Measurements from ENCODE around the gene FLT1. TPM values are rescaled to one million over a fixed set of nuclear protein-coding genes. Genes with fewer than 3 reads are reported as not detected.

Gene FLT1
- total and polyA plus RNA-seq, 2 of the 13 experiments (the other 11 are each of a cell fraction or from before 2014, with no cell fraction given): 0.02 TPM; not detected in 1

DNA sequence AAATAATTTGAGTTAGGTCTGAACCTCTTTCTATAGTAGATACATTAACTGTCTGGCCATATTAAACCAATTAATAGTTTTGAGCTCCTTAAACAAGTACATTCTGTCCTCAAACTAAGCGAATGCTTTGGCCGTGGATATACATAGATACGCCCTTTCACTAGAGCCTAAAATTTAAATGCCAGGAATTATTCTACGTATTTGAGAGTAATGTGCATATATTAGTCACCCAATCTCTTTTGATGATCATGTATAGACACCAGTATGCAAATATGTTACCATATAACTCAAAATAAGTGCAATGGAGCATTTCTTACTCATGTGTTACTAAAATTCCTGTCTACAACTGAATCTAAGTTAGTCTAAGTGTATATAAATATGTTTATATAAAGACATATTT, 70.4 kb downstream of the FLT1 start:
- Histone ChIP-seq H3K36me3 (replicated peaks in 1 of 2; ENCODE audit: control insufficient read depth in 1 of 2, insufficient read depth in 2 of 2, low read length in 2 of 2) (no peaks in the 10 kb centered on the region), H3K79me2 (ENCODE audit: insufficient read depth, low read length) (no peaks in the 10 kb centered on the region), H3K9ac (ENCODE audit: insufficient read depth, low read depth, low read length) (no peak overlapping the region), H3K27ac (ENCODE audit: extremely low read length, insufficient read depth, low read length) (no peak overlapping the region), H3K4me1 (ENCODE audit: insufficient read depth, low read length) (no peaks in the 10 kb centered on the region), H3K4me2 (ENCODE audit: low read depth, low read length) (no peak overlapping the region), H4K20me1 (ENCODE audit: insufficient read depth, low read length) (no peaks in the 10 kb centered on the region), H3K9me3 (ENCODE audit: low read length) (no peaks in the 10 kb centered on the region), H3K27me3 (ENCODE audit: control insufficient read depth in 1 of 2, insufficient read depth in 2 of 2, low read length in 2 of 2) (no peaks in the 10 kb centered on the region), H3K4me3 (replicated peaks in 1 of 3; ENCODE audit: insufficient read depth in 1 of 3, low read depth in 2 of 3, low read length in 3 of 3) (no peak overlapping the region), H2AFZ (ENCODE audit: low read length) (no peak overlapping the region)
- in situ Hi-C loops (cut with HindIII; ENCODE audit: extremely low pct_ligation_motif_present, low pct_unique_long_range_greater_than_20kb) (no loop called here), intact Hi-C loops (cut with micrococcal nuclease; ENCODE audit: unreplicated experiment) (no loop called here)
- FAIRE-seq (no peak), DNase-seq (ENCODE audit: low spot score) (no peak), ATAC-seq (no peak)
- POLR2A ChIA-PET: no interaction called here
- BruUV-seq (replicated peaks): no TSS peak
- 65% methylated on average over 4 of the region's 4 CpGs for WGBS (ENCODE audit: low lambda C conversion rate)
- CTCF ChIA-PET (ENCODE audit: low intra/inter-chr PET ratio, low total read pairs): no interaction called here
- TF ChIP-seq MTA3 (CRISPR knock-in tag; IDR thresholded peaks at IDR 0.05) (no peak), DMAP1 (CRISPR knock-in tag; IDR thresholded peaks at IDR 0.05) (no peak), ZSCAN20 (CRISPR knock-in tag; IDR thresholded peaks at IDR 0.05; ENCODE audit: borderline replicate concordance) (no peak), TSC22D2 (CRISPR knock-in tag; IDR thresholded peaks at IDR 0.05; ENCODE audit: borderline replicate concordance) (no peak), ZNF441 (CRISPR knock-in tag; IDR thresholded peaks at IDR 0.05; ENCODE audit: borderline replicate concordance) (no peak), ZNF292 (CRISPR knock-in tag; IDR thresholded peaks at IDR 0.05; ENCODE audit: borderline replicate concordance, low read depth) (no peak)

DNA sequence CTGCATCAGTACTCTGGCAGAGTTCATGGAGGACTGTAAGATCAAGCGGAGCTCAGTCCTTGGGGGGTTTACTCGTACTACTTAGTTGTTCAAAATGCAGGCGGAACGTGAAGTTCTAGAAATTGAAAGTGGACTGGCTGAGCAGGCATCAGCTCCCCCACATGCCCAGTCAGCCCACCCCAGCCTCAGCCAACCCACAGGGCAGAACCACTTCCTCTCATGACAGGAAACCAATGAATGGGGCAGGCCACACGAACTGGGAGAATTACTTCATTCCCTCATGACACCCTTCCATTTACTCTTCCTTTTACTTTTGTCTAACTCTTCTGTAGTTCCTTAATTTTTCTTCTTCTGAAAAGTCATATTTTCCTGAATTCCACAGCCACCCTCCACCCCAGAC, 71.9 kb downstream of the FLT1 start:
- DNase-seq (ENCODE audit: low spot score) (no peak), ATAC-seq (no peak), FAIRE-seq (no peak)
- Histone ChIP-seq H3K9me3 (ENCODE audit: low read length) (no peaks in the 10 kb centered on the region), H2AFZ (ENCODE audit: low read length) (no peak overlapping the region), H3K4me3 (replicated peaks in 1 of 3; ENCODE audit: insufficient read depth in 1 of 3, low read depth in 2 of 3, low read length in 3 of 3) (no peak overlapping the region), H4K20me1 (ENCODE audit: insufficient read depth, low read length) (no peaks in the 10 kb centered on the region), H3K79me2 (ENCODE audit: insufficient read depth, low read length) (no peaks in the 10 kb centered on the region), H3K36me3 (replicated peaks in 1 of 2; ENCODE audit: control insufficient read depth in 1 of 2, insufficient read depth in 2 of 2, low read length in 2 of 2) (no peaks in the 10 kb centered on the region), H3K4me2 (ENCODE audit: low read depth, low read length) (no peak overlapping the region), H3K9ac (ENCODE audit: insufficient read depth, low read depth, low read length) (no peak overlapping the region), H3K27me3 (ENCODE audit: control insufficient read depth in 1 of 2, insufficient read depth in 2 of 2, low read length in 2 of 2) (no peaks in the 10 kb centered on the region), H3K27ac (ENCODE audit: extremely low read length, insufficient read depth, low read length) (no peak overlapping the region), H3K4me1 (ENCODE audit: insufficient read depth, low read length) (no peaks in the 10 kb centered on the region)
- TF ChIP-seq ZNF780A (CRISPR knock-in tag; IDR thresholded peaks at IDR 0.05): no peak
- TF ChIP-seq ZNF7 (CRISPR knock-in tag; IDR thresholded peaks at IDR 0.05): no peak
- no peak for TF ChIP-seq ZNF207 (IDR thresholded peaks at IDR 0.05; ENCODE audit: borderline replicate concordance)
- TF ChIP-seq PAF1 (CRISPR knock-in tag; IDR thresholded peaks at IDR 0.05): no peak
- TF ChIP-seq ZNF24 (IDR thresholded peaks at IDR 0.05): no peak
- TF ChIP-seq, protein P1, sequence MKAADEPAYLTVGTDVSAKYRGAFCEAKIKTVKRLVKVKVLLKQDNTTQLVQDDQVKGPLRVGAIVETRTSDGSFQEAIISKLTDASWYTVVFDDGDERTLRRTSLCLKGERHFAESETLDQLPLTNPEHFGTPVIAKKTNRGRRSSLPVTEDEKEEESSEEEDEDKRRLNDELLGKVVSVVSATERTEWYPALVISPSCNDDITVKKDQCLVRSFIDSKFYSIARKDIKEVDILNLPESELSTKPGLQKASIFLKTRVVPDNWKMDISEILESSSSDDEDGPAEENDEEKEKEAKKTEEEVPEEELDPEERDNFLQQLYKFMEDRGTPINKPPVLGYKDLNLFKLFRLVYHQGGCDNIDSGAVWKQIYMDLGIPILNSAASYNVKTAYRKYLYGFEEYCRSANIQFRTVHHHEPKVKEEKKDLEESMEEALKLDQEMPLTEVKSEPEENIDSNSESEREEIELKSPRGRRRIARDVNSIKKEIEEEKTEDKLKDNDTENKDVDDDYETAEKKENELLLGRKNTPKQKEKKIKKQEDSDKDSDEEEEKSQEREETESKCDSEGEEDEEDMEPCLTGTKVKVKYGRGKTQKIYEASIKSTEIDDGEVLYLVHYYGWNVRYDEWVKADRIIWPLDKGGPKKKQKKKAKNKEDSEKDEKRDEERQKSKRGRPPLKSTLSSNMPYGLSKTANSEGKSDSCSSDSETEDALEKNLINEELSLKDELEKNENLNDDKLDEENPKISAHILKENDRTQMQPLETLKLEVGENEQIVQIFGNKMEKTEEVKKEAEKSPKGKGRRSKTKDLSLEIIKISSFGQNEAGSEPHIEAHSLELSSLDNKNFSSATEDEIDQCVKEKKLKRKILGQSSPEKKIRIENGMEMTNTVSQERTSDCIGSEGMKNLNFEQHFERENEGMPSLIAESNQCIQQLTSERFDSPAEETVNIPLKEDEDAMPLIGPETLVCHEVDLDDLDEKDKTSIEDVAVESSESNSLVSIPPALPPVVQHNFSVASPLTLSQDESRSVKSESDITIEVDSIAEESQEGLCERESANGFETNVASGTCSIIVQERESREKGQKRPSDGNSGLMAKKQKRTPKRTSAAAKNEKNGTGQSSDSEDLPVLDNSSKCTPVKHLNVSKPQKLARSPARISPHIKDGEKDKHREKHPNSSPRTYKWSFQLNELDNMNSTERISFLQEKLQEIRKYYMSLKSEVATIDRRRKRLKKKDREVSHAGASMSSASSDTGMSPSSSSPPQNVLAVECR (CRISPR knock-in tag; IDR thresholded peaks at IDR 0.05; ENCODE audit: borderline replicate concordance): no peak
- no peak for TF ChIP-seq SIN3A (IDR thresholded peaks at IDR 0.05; ENCODE audit: borderline replicate concordance, low read depth, low read length)
- no peak for TF ChIP-seq FOSL1 (CRISPR knock-in tag; IDR thresholded peaks at IDR 0.05; ENCODE audit: borderline replicate concordance)
- TF ChIP-seq SKI (IDR thresholded peaks at IDR 0.05; ENCODE audit: partially characterized antibody): no peak
- no peak for TF ChIP-seq YY1 (IDR thresholded peaks at IDR 0.05; ENCODE audit: insufficient read depth, insufficient replicate concordance, low read depth, low read length)
- TF ChIP-seq JUN (CRISPR knock-in tag; IDR thresholded peaks at IDR 0.05): no peak
- CTCF ChIA-PET (ENCODE audit: low intra/inter-chr PET ratio, low total read pairs): no interaction called here
- in situ Hi-C loops (cut with HindIII; ENCODE audit: extremely low pct_ligation_motif_present, low pct_unique_long_range_greater_than_20kb): no loop called here
- BruUV-seq (replicated peaks): no TSS peak
- intact Hi-C loops (cut with micrococcal nuclease; ENCODE audit: unreplicated experiment): no loop called here
- 38% methylated on average over 5 of the region's 5 CpGs for WGBS (ENCODE audit: low lambda C conversion rate)
- POLR2A ChIA-PET: no interaction called here
